Measurements from ENCODE around the gene RARRES2. TPM values are rescaled to one million over a fixed set of nuclear protein-coding genes. Genes with fewer than 3 reads are reported as not detected.

The RARRES2 gene
- total RNA-seq, 1 donor from 2014 or later = 259 TPM

DNA sequence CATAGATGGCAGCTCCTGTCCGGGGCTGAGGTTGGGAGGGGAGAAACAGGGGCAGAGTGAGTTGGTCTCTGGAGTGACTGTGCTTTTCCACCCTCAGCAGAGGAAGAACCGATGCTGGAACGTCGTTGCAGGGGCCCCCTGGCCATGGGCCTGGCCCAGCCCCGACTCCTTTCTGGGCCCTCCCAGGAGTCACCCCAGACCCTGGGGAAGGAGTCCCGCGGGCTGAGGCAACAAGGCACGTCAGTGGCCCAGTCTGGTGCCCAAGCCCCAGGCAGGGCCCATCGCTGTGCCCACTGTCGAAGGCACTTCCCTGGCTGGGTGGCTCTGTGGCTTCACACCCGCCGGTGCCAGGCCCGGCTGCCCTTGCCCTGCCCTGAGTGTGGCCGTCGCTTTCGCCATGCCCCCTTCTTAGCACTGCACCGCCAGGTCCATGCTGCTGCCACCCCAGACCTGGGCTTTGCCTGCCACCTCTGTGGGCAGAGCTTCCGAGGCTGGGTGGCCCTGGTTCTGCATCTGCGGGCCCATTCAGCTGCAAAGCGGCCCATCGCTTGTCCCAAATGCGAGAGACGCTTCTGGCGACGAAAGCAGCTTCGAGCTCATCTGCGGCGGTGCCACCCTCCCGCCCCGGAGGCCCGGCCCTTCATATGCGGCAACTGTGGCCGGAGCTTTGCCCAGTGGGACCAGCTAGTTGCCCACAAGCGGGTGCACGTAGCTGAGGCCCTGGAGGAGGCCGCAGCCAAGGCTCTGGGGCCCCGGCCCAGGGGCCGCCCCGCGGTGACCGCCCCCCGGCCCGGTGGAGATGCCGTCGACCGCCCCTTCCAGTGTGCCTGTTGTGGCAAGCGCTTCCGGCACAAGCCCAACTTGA is 29.9 kb upstream of the RARRES2 start:
- ATAC-seq (no peak), DNase-seq (peak; percentile 65)
- Histone ChIP-seq H3K9me3 (no peaks in the 10 kb centered on the region), H3K36me3 (peaks cover 41% of the 10 kb centered on the region), H3K4me1 (peaks cover 34% of the 10 kb centered on the region), H3K27ac (no peak overlapping the region), H3K4me3 (no peak overlapping the region), H3K27me3 (no peaks in the 10 kb centered on the region)
- TF ChIP-seq, protein P1, sequence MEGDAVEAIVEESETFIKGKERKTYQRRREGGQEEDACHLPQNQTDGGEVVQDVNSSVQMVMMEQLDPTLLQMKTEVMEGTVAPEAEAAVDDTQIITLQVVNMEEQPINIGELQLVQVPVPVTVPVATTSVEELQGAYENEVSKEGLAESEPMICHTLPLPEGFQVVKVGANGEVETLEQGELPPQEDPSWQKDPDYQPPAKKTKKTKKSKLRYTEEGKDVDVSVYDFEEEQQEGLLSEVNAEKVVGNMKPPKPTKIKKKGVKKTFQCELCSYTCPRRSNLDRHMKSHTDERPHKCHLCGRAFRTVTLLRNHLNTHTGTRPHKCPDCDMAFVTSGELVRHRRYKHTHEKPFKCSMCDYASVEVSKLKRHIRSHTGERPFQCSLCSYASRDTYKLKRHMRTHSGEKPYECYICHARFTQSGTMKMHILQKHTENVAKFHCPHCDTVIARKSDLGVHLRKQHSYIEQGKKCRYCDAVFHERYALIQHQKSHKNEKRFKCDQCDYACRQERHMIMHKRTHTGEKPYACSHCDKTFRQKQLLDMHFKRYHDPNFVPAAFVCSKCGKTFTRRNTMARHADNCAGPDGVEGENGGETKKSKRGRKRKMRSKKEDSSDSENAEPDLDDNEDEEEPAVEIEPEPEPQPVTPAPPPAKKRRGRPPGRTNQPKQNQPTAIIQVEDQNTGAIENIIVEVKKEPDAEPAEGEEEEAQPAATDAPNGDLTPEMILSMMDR (IDR thresholded peaks at IDR 0.05) = no peak
- intact Hi-C loops (cut with DNase I) = no loop called here

DNA sequence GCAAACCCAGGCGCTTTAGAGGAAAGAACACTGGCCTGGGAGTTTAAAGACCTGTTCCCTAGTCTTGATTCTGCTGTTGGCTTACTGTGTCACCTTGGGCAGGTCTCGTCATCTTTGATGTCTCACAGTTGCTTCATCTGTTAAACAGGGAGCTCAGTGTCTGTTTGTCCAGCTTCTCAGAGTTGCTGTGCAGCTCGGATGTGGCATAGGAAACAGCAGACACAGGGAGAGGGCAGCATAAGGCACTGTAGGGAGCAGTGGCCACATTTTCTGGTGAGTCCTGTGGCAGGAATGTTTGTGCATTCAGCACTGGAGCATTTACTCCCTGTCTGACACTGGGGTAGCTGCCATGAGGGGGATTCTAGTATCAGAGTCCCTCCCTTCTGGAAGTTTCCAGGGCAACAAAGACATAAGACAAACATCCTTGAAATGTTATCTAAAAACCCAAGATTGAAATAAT is 29.2 kb upstream of the RARRES2 start:
- intact Hi-C loops (cut with DNase I) = no loop called here
- Histone ChIP-seq H3K36me3 (peaks cover 41% of the 10 kb centered on the region), H3K27ac (peak overlapping the region; percentile 11), H3K4me3 (no peak overlapping the region), H3K9me3 (no peaks in the 10 kb centered on the region), H3K27me3 (no peaks in the 10 kb centered on the region), H3K4me1 (peaks cover 34% of the 10 kb centered on the region)
- no peak for ATAC-seq
- DNase-seq = no peak
- TF ChIP-seq, protein P1 (IDR thresholded peaks at IDR 0.05) = no peak

DNA sequence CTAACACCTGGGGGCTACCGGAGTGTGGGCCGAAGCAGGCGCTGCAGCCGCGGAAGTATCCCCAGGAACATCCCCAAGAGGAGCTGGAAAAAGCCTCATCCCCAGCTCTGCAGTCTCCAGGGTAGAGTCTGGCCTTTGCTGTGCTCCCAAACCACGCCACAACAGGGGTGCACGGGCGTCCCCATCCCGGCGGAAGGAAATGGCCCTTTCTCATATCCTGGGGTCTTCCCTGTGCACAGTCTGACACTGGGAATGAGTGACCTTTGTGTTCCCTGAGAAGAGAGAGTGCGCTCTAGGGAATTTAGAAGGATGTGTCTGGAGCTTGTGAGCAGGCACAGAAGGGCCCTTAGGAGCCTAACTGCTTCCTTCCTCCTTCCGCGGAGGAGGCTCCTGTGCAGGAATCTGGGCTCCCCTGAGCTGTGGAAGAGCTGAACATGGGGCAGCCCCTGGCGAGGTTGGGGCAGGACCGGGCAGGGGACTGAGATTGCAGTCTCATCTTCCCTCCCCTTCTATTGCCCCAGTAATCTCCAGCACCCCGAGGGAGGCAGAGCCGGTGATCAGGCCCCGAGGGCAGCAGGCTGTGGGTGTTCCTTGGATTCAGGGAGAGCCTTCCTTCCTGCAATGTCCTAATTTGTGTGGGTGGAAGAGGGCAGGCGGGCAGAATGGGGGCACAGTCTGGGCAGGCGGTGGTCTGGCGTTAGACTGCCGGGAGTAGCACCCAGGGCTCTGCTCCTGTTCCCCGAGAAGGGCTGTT is 28.5 kb upstream of the RARRES2 start:
- H3K9me3 ChIP-seq = no peaks in the 10 kb centered on the region
- TF ChIP-seq, protein P1 (IDR thresholded peaks at IDR 0.05) = no peak
- intact Hi-C loops (cut with DNase I) = no loop called here
- no peaks in the 10 kb centered on the region for H3K27me3 ChIP-seq
- peaks cover 41% of the 10 kb centered on the region for H3K36me3 ChIP-seq
- no peak for DNase-seq
- H3K27ac ChIP-seq = peak overlapping the region; percentile 99
- no peak for ATAC-seq
- peaks cover 31% of the 10 kb centered on the region for H3K4me1 ChIP-seq
- H3K4me3 ChIP-seq = peak overlapping the region; percentile 85

DNA sequence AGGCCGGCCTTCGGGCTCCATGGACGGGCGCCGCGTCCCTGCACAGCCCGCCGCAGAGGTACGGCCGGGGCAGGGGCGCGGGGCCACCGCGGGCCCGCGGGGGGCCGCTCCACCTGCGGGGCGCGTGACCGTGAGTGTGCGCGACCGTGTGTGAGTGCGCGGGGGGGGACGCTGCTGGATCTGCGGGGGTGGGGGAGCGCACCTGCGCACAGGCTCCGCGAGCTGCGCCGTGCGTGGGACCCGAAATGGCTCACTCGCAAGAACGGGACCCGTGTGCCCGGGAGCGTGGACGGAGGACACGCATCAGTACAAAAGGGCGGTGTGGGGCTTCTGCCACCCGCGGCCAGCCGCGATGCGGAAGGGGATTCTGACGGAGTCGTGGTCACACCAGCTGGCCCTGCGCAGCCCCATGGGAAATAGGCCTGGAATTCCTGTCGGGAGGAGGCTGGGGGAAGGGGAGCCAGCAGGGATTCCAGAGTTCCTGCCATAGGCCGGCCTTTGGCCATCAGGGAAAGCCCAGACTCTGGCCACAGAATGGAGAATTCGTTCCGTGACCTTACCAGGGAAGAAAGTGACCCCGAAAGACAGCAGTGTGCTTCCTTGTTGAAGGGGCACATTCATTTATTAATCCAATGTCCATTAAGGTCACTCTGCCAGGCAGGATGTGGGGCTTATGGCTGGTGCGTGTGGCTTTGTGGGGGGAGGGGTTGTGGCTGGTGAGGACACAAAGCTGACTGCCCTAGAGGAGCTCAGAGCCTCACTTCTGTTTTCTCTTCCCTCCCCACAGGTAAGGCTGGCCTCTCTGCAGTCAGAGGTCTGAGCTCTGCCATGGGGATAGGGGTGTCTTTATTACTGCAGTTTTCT is 27.7 kb upstream of the RARRES2 start:
- TF ChIP-seq, protein P1 (IDR thresholded peaks at IDR 0.05) = no peak
- no peaks in the 10 kb centered on the region for H3K9me3 ChIP-seq
- peak overlapping the region; percentile 99 for H3K27ac ChIP-seq
- H3K4me1 ChIP-seq = peaks cover 31% of the 10 kb centered on the region
- peaks cover 37% of the 10 kb centered on the region for H3K36me3 ChIP-seq
- intact Hi-C loops (cut with DNase I) = no loop called here
- no peaks in the 10 kb centered on the region for H3K27me3 ChIP-seq
- H3K4me3 ChIP-seq = peak overlapping the region; percentile 85
- ATAC-seq (peak; percentile 71), DNase-seq (peak; percentile 84)

All from upper lobe of right lung (tissue), 1 donor.